Pulmonary artery endothelial cell (primary cell): ENCODE data around the gene RNF103. TPM values are rescaled to one million over a fixed set of nuclear protein-coding genes. Genes with fewer than 3 reads are reported as not detected.
"Not testable (repeated sequence)": the region's sequence is repeated elsewhere in the genome, so short reads cannot be mapped to it uniquely, and the experiment has no call there.

Experiments used
- DNase-seq: peaks from one replicate; pipeline ENCODE4 v3.0.0-alpha.2; 2011; ENCODE audit warnings: low read depth, low spot score
- total RNA-seq: library from RNA; depleted of rRNA; stranded (reverse); fragments of >200 nt; gene quantifications from 2 replicates; pipeline ENCODE4 v1.2.3, GENCODE V29; 2014

The RNF103 gene
- total RNA-seq, 1 donor from 2014 or later = 18.7 TPM

GRCh38 chr2:86624267-86624547, 542 bp upstream of the RNF103 start:
- no peak for DNase-seq

GRCh38 chr2:86623043-86623493, 597 bp downstream of the RNF103 start:
- DNase-seq = no peak

GRCh38 chr2:86622519-86623042, 1.1 kb downstream of the RNF103 start:
- DNase-seq = no peak

GRCh38 chr2:86621280-86621943, 2.3 kb downstream of the RNF103 start:
- DNase-seq = no peak

- no peak for DNase-seq
These were observed 5.9 kb downstream of the RNF103 start for GRCh38 chr2:86617738-86618137.

GRCh38 chr2:86617153-86617552, 6.5 kb downstream of the RNF103 start:
- no peak for DNase-seq

GRCh38 chr2:86616502-86616901, 7.2 kb downstream of the RNF103 start:
- DNase-seq = no peak

GRCh38 chr2:86615596-86615995, 8.1 kb downstream of the RNF103 start:
- DNase-seq = no peak

GRCh38 chr2:86613515-86613914, 10.2 kb downstream of the RNF103 start:
- DNase-seq = no peak

- no peak for DNase-seq
These were observed 12.8 kb downstream of the RNF103 start for GRCh38 chr2:86610871-86611270.

- no peak for DNase-seq
These were observed 14.7 kb downstream of the RNF103 start for GRCh38 chr2:86608832-86609410.

- no peak for DNase-seq
These were observed 19.8 kb downstream of the RNF103 start for GRCh38 chr2:86603905-86604304.

- peak; percentile 26 for DNase-seq
These were observed 24.7 kb downstream of the RNF103 start for GRCh38 chr2:86598966-86599365.

GRCh38 chr2:86596118-86596517, 27.5 kb downstream of the RNF103 start:
- no peak for DNase-seq

- DNase-seq = no peak
These were observed 30.4 kb downstream of the RNF103 start for GRCh38 chr2:86593266-86593665.

- DNase-seq = no peak
These were observed 31.0 kb downstream of the RNF103 start for GRCh38 chr2:86592547-86593230.

- not testable (repeated sequence) for DNase-seq
These were observed 34.0 kb downstream of the RNF103 start for GRCh38 chr2:86589701-86590100.

GRCh38 chr2:86584151-86584913, 39.3 kb downstream of the RNF103 start:
- DNase-seq = peak; percentile 87

- no peak for DNase-seq
These were observed 43.1 kb downstream of the RNF103 start for GRCh38 chr2:86580560-86580959.

- no peak for DNase-seq
These were observed 45.7 kb downstream of the RNF103 start for GRCh38 chr2:86577817-86578456.

- DNase-seq = no peak
These were observed 53.6 kb downstream of the RNF103 start for GRCh38 chr2:86570059-86570458.

- no peak for DNase-seq
These were observed 56.9 kb downstream of the RNF103 start for GRCh38 chr2:86566821-86567190.
